ENCODE measurements around the gene SUSD5.

GRCh38 chr3:33174095-33174494, 44.5 kb downstream of the SUSD5 start:
- TF ChIP-seq, protein P1, sequence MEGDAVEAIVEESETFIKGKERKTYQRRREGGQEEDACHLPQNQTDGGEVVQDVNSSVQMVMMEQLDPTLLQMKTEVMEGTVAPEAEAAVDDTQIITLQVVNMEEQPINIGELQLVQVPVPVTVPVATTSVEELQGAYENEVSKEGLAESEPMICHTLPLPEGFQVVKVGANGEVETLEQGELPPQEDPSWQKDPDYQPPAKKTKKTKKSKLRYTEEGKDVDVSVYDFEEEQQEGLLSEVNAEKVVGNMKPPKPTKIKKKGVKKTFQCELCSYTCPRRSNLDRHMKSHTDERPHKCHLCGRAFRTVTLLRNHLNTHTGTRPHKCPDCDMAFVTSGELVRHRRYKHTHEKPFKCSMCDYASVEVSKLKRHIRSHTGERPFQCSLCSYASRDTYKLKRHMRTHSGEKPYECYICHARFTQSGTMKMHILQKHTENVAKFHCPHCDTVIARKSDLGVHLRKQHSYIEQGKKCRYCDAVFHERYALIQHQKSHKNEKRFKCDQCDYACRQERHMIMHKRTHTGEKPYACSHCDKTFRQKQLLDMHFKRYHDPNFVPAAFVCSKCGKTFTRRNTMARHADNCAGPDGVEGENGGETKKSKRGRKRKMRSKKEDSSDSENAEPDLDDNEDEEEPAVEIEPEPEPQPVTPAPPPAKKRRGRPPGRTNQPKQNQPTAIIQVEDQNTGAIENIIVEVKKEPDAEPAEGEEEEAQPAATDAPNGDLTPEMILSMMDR (IDR thresholded peaks at IDR 0.05): no peak
- TF ChIP-seq POLR2A (IDR thresholded peaks at IDR 0.05): no peak

All from uterus (tissue), 2 donors.